CD4-positive, alpha-beta T cell treated with Interleukin-12 subunit alpha and Interleukin-12 subunit beta, for 1 hour (primary cell): Measurements from ENCODE around the gene SNX4.
"Not testable (repeated sequence)": the region's sequence is repeated elsewhere in the genome, so short reads cannot be mapped to it uniquely, and the experiment has no call there.

Source experiments
- DNase-seq: peaks from one replicate; pipeline ENCODE4 v3.0.0-alpha.2; 2020

The SNX4 gene

GRCh38 chr3:125461896-125462295, 58.1 kb downstream of the SNX4 start:
- no peak for DNase-seq

DNA sequence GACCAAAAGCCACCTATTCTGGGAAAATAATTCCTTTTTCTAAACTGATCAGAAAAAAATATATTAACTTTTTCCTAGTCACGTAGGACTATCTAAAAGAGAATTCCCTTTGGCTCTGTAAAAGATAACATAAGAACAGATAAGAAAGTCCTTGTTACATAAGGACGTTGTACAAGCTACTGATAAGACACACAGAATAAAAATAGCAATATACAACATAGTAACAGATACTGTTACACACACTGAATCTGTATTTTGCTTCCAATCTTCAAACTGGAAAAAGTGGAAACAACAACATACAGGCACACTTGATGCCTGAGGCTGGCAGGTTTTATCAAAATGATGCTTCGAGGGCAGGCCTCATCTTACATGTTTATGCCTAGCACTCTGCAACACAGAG, 59.8 kb downstream of the SNX4 start:
- DNase-seq, result no peak

DNA sequence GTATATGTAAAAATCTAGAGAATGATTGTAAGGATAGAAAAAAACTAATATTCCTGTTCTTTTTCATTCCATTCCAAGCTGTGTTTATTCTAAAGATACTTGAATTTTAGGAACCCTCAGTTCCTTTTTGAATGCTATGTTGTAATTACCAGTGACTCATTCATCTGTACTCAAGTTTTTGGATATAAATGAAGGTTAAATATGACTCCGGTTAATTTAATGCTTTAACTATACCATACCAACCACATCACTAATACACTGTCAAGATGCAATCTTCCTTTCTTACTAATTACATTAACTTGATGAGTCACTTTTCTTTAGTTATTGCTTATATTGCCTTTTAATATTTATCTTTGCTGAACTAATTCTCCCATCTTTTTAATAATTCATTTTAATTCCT, 76.1 kb downstream of the SNX4 start:
- no peak for DNase-seq

DNA sequence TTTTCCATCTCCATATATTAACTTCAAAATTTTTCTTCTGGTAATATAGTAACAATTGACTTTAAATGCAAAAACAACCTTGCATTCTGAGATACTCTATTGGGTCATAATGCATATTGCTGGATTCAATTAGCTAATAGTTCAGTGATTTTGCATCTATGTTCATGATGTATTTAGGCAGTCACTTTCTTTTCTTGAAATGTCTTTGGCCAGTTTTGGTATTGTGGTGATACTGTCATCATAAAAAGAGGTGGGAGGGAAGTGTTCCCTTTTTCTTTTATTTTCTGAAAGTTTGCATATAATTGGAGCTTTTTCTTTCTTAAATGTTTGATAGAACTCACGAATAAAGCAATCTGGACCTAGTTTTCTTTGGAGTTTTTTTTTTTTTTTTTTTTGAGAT, 77.5 kb downstream of the SNX4 start:
- no peak for DNase-seq

- no peak for DNase-seq
These were observed 79.0 kb downstream of the SNX4 start for GRCh38 chr3:125440970-125441369.

DNA sequence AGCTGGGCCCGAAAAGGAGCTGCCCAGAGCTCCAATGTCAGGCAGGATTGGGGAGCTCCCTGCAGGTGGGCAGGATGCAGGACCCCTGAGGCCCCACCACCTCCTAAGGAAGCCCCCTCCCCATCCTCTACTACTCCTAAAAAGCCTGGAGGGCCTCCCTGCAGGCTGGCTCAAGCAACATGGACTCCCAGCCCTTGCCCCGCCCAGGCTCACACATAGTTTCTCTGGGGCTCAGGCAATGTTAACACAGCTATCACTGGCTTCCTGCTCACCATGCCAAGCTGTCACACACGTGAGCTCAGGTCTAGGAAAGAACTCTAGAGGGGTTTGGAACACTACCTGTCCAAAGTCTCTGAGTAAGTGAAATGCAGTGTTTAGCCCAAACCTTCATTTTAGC, 79.4 kb downstream of the SNX4 start:
- no peak for DNase-seq

GRCh38 chr3:125437631-125438435, 82.2 kb downstream of the SNX4 start:
- peak; percentile 60 for DNase-seq

DNA sequence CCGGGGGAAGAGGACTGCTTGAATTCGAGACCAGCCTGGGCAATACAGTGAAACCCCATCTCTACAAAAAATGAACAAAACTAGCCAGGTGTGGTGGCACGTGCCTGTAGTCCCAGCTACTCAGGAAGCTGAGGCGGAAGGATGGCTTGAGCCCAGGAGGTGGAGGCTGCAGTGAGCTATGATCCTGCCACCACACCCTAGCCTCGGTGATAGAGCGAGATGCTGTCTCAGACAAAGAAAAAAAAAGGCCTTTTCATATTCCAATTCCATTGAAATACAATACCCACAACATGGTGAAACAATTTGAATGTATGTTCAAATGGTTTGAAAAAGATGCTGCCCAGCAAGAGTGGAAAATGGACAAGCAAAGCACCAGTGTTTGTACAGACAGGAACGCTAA, 83.1 kb downstream of the SNX4 start:
- DNase-seq, result no peak

DNA sequence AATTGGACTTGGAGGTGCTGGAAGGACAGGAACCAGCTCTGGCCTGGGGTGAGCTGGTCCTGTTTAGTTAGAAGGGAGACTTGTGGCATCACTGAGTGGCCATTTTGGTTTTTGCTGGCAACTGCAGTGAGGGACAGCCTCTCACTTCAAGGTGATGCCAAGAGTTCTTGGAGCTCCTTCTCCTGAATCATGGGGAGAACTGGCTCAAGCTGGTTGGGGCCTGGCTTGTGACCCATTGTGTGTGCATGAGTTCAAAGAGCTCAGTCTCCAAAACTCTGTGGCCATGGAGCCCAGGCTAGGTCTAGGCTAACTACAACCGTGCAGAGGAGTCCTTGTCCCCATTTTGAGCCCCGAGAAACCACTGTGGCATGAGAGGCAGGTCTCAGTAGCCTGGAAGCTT, 84.8 kb downstream of the SNX4 start:
- DNase-seq, result no peak

DNA sequence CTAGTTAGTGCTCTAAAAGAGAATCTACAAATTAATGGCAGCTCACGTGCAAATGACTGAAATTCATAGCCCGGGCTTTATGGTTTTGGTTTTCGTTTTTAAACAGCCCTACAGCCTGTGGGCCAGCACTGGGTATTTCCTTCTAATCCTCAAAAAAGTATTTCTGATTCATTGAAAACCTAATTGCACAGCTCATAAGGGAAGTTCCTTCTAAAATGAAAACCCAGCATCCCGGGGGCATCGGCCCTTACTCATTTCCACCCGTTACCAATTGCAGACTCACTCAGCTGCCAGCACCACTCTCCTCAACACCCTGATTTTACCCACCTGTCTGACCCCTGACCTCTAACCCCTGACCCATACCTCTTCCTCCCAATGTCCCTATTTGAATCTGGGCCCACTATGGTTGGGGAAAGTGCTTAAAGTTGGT, 85.4 kb downstream of the SNX4 start:
- no peak for DNase-seq

DNA sequence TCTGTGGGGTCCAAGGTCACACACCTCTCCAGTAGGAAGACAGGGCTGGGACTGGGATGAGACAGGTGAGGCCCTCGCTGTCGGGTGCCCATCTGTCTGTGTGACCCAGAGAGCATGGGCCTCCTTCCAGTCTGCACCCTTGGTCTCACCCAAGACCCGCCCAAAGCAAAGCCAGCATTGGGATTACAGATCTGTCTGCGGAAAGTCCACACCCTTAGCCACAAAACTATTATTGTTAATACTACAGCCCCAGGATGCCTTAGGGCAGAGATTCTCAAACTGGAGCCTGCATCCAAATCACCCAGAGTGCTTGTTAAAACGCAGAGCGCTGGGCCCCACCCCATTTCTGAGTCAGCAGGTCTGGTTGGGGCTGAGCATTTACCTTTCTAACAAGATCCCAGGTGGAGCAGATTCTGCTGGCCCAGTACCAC, 86.4 kb downstream of the SNX4 start:
- no peak for DNase-seq

GRCh38 chr3:125433091-125433534, 86.9 kb downstream of the SNX4 start:
- no peak for DNase-seq

DNA sequence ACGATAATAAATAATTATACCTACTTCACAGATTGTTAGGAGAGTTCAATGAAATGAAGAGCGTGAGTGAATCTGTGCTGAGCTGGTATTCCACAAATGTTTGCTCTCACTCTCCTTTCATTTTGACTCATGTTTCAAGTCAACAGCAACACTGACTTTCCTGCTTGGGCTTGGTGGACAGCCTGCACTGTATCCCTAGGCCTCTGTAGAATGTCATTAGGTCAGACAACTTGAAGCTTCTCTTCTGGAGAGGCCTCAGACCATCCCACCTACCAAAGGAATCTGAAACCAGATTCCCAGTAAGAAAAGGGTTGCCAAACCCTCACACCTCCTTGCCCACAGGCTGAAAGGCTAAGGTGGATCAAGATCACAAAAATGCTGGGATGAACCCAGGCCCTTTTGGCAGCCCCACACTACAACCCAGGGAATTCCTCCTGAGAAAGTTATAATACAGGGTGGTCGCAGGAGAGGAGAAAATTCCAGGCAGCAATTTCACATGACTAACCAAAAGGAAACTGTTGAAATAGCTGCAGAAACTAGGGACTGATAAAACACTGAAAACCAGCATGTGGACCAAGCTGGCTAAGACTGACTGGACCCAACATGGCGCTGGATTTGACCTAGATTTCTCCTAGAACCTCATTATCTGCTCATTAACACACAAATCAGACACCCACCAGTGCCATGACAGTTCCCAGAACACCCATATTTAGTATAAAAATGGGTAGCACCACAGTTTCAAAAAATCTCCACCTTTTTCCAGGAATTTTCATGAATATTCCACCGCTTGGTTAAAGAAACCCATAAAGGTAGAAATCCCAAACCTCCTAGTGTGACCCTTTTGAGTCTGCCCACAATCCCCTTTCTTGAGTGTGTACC, 87.9 kb downstream of the SNX4 start:
- DNase-seq, result no peak

DNA sequence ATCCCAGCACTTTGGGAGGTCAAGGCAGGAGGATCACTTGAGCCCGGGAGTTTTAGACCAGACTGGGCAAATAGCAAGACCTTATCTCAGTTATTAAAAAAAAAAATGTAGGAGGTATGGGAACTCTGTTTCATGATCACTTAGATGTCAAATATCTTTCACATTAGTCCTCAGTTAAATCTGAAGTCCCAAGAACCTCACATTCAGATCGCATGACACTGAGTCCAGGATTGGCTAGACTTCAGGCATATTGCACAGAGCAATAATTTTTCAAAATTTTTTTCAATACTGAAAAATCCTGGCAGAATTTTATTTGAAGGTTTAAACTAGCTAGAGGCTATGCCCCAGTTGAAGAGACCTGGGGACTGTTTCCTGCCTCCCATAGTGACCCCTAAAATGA, 88.6 kb downstream of the SNX4 start:
- DNase-seq, result no peak

- no peak for DNase-seq
These were observed 91.7 kb downstream of the SNX4 start for GRCh38 chr3:125428216-125428830.

DNA sequence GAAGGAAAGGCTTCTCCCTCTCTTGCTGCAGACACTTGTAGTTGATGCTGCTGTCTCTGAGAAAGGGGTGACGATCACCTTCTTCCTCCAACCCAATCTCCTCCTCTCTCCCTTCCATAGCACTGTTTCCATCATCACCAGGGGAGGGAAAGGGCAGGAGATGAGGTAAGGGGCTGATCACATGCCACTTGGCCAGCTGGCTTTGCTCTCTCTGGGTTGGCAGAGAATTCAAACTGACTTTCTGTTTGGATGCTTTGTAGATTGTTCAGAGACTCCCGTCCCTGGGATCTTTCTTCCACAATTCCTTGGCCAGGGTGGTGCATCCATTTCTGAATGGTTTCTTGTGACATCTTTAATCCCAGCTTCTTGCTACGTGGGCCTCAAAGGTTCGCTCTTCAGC, 101.7 kb downstream of the SNX4 start:
- DNase-seq, result no peak

- no peak for DNase-seq
These were observed 103.8 kb downstream of the SNX4 start for GRCh38 chr3:125416235-125416634.

- DNase-seq, result no peak
These were observed 105.3 kb downstream of the SNX4 start for GRCh38 chr3:125414669-125415068.

GRCh38 chr3:125410922-125411321, 109.1 kb downstream of the SNX4 start:
- no peak for DNase-seq

GRCh38 chr3:125406070-125406469, 113.9 kb downstream of the SNX4 start:
- no peak for DNase-seq

DNA sequence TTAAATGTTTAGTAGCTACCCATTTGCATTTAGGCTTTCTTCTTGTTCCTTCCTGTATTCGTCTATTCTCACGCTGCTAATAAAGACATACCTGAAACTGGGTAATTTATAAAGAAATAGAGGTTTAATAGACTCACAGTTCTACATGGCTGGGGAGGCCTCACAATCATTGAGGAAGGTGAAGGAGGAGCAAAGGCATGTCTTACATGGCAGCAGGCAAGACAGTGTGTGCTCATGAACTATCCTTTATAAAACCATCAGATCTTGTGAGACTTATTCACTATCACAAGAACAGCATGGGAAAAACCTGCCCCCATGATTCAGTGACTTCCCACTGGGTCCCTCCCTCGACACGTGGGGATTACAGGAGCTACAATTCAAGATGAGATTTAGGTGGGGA, 114.5 kb downstream of the SNX4 start:
- DNase-seq, result not testable (repeated sequence)

- DNase-seq, result no peak
These were observed 116.2 kb downstream of the SNX4 start for GRCh38 chr3:125403789-125404188.

DNA sequence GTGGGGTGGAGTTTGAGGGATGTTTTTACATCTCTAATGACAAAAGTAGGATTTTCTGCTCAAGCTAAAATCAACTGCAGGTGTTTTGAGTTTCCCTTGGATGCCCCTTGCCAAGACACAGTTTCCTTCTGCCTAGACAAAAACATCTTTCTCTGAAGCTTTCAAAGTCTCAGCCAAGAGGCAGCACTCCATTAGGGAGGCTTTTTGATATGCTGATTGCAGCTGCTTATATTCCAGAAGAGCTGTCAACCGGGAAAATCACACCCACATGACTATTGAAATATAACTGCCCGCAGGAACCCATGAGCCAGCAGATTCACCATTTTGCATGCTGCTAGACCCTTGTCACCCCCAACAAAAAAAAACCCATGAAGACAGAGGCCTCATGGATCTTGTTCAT, 117.4 kb downstream of the SNX4 start:
- DNase-seq, result no peak

DNA sequence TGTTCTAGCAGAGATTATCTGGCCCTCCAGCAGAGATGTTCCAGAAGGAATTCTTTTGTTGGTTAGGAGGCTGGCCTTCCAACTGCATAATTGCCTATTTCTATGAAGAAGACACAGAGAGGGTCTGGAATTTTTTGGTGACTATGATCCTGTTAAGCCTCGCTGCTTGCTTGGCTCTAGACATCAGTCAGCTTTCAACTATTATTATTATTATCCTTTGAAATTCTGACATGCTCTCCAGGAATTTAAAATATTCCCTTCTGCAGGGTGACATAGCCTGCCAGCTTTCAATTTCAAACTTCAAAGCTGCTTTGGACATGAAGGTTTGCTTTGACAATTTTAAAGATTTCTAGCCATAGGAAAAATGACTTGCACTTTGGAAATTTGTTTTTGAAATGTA, 118.6 kb downstream of the SNX4 start:
- DNase-seq, result no peak
